DMS53 treated with DMSO at 0.1 percent for 48 hours (cell line): ENCODE measurements around the gene KRTAP10-4.
"Not testable (repeated sequence)": the region's sequence is repeated elsewhere in the genome, so short reads cannot be mapped to it uniquely, and the experiment has no call there.

Experiments
- DNase-seq: peaks from one replicate; lab custom pipeline; 2025; ENCODE audit not compliant: unreplicated experiment; lab: John Stamatoyannopoulos, UW

The KRTAP10-4 gene

DNA sequence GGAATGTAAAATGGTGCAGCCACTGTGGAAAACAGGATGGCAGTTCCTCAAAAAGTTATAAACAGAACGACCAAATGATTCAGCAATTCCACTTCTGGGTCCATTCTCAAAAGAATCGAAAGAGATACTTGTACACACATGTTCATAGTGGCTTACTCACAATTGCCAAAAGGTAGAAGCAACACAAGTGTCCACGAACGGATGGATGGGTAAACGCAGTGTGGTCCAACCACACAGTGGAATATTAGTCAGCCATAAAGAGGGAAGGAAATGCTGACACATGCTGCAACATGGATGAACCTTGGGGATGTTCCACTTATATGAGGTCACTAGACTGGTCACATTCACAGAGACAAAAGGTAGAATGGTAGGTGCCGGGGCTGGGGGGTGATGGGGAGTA, 38.8 kb upstream of the KRTAP10-4 start:
- no peak for DNase-seq

DNA sequence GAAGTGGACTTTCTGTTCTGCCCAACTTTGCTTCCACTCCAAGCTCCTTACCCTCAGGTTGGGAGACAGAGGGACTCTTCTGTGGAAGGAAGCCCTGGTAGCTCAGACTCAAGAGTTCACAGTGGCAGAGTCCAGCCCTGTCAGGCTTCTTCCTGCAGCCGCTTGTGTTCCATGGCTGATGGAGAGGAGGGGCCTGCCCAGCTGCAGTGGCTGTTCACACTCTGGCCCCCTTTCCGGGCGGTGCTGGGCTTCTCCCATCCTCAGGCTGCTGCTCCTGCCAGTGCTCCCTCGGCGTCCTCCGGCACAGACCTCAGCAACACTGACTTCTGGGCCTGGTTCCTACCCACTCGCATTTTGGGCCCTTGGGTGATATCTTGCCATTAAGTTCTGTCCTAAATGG, 37.6 kb upstream of the KRTAP10-4 start:
- no peak for DNase-seq

DNA sequence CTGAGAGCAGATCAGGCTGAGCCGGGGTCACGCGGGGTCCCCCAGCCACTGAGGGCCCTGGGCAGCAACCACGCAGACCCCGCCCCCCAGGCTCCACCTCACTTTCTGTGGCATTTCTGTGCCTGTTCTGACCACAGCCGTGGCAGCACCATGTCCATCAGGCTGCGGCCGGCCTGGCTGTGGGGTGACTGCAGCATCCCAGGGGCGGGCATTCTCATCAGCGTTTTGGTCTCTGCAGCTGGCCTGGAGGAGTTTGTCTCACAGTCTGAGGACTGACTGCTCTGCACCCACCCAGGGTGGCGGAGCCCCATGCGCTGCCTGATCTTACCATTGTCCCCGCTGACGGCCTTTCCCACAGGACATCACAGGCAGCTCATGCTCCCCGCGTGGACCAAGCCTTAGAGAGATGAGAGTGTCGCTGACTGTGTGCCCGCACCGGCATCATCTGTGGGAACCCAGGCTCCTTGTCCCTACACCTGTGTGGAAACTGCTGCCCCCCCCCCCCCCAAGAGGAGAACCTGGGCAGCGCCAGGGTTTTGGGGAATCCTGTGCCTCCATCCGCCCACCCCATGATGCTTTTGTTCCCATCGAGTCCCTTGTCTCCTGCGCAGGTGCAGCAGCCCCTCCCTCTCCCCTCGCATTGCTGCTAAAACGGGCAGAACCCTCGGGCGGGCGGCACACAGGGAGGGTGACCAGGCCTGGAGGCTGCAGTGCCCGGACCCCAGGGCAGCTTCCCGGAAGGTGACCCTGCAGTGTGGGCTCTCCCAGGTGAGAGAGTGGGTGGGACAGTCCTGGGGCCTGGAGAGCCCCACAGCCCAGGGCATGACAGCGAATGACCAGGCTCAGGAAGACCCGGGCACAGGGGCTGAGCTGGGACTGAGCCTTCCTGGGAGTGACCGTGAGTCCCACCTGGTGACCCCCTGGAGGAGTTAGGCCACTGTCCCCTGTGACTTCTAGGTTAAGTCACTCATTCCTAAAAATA, 35.3 kb upstream of the KRTAP10-4 start:
- DNase-seq: no peak

DNA sequence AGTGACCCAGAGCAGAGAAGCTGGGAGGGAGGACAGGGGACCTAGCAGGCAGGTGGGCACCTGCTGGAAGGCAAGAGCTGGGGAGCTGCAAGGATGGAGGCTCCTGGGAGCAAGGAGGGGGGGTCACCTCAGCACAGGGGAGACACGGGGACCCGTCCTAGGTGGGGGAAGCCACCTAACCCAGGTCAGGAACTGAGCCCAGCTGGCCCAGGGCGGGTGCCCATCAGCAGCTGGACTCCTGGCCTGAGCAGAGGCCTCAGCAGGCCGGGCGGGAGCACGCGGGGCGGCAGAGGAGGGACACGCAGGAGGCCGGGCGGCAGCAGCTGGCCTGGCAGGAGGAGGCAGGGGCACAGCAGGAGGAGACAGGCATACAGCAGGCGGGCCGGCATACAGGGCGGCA, 34.5 kb upstream of the KRTAP10-4 start:
- no peak for DNase-seq

DNA sequence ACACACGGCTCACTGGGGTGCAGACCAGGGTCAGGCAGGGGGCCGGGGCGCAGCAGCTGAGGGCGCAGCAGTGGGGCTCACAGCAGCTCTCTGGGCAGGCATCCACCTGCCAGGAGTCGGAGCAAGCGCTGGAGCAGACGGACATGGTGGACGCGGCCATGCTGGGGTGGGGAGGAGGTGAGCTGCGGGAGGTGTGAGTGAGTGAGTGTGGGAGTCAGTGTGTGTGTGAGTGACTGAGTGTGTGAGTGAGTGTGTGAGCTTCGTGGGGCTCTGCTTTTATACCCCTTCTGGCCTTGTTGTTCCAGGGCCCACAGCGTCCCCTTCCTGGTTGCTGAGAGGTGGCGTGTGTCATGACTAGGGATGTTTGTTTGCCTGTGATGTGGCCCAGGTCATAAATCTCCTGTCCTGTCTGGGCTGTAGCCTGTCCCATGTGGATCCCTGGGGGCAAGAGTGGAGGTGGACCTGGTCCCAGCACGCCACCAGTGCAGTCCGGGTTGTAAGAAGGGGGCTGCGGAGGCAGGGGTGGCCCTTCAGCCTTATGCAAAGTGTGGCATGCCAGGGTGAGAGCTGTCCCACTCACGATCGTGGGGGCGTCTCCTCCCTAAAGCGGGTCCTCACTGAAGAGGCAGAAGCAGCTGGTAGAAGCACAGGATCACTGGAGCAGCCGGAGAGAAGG, 33.4 kb upstream of the KRTAP10-4 start, which contains the start of gene KRTAP10-1:
Gene KRTAP10-1, minus strand, starts transcription at position 205 of the 676 bp plus-strand sequence. Its CDS starts 45 bp downstream, at position 160.
- DNase-seq: no peak

DNA sequence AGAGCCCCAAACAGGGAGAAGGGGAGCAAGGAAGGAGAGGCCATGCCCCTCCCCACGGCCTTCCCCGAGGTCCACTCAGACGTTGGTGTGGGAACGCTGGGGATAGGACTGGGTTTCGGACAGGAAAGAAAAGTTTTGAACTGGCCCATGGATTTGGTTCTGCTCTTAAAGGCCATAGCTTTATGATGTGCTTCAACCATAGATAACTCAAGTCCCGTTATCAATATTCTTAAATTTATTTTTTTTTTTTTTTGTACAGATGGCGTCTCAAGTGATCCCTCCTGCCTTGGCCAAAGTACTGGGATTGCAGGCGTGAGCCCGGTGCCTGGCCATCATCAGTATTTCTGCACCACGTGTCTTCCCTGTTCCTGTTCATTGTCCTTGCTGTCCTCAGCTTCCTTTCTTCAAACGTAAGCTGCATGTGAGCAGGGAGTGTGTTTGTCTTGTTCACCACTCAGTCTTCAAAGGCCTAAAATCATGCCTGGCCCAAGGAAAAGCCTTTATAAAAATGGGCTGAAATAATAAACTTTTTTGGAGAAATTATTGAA, 32.7 kb upstream of the KRTAP10-4 start:
- no peak for DNase-seq

DNA sequence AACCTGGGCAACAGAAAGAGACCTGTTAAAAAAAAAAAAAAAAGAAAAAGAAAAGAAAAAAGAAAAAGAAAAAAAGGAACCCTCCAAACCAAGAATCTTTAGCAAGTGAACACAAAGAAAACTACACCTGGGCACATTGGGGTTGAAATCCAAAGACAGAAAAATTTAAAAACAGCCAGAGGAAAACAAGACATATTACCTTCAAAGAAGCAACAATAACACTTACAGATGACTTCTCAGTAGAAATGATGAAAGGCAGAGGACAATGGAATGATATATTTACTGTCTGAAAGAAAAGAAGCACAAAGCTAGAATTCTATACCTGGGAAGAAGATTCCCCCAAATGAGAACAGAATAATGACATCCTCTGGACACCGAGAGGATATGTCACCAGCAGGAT, 30.8 kb upstream of the KRTAP10-4 start:
- DNase-seq: no peak

DNA sequence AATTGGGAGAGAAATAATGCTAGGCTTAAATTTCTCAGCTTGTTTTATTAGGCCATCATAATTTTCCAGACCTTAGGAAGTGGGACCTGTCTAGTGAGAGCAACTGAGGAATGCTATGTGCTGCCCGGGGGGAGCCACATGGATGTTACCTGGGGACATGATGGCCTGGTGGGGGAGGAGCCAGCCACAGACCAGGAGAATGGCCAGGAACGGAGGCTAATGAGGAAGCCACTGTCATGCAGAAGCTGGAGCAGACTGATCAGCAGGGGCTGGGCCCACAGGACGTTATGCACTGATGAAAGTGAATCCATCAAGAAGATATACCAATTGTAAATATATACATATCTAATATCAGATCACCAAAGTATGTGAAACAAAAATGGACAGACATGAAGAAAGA, 29.0 kb upstream of the KRTAP10-4 start:
- DNase-seq: no peak

DNA sequence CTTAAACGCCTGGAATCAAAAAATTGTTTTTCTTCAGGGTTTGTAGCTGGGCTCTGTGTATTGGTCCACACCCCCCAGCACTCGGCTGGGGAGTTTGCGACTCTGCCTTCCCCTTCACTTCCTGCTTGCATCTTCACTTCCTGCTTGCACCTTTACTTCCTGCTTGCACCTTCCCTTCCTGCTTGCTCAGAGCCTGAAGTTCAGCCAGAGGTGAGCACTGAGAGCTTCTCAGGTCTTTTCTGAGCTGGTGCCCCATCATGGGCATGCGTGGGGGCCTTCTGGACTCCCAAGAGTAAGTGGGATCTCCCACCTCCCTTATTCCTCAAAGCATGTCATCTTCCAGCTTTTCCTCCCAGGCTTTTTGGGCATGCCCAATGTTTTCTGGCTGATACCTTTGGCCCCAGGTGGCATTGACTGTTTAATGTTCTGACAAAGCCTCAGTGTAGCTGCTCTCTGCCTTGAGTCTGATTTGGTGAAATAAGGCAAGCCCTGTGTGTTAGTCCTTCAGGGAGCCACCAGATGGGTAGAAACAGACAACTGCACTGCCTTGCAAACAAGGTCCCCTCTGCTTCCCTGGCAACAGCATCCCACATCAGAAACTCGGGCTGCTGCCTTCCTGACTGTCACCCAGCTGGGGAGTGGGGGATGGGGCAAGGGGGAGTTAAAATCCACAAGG, 25.7 kb upstream of the KRTAP10-4 start:
- DNase-seq: no peak

DNA sequence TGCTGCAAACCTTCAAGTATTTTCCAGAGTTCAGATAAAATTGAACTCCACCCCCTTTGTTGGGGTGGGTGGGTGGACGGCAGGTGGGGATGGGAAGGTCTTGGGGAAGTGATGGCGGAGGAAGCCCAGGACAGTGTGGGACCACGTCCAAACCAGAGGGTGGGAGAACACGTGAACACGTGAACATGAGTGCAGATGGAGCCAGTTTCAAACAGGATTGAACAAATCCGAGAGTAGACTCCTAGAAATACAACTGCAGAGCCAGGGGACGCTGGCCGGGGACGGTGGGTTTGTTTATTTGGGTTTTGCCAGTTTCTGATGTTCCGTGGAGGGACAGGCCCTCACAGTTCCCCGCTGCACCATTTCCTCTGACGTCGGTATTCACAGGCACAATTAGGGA, 25.1 kb upstream of the KRTAP10-4 start:
- no peak for DNase-seq

DNA sequence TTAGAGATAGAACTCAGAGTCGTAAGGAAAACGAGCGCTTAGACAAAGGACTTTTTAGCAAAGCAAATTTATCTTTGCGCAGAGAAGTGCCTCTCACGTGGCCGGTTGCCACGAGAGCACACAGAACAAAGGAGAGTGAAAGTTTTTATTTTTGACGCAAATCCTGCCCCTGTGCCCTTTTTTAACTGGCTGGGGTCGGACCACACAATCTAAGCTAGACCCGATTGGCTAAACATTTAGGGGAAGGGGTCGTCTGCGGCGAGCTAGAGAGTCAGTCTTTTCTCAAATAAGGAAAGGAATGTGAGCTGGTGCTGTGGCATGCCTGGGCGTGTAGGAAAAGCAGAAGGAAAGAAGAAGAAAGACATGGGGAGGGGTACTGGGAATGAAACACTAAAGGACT, 24.6 kb upstream of the KRTAP10-4 start:
- no peak for DNase-seq

DNA sequence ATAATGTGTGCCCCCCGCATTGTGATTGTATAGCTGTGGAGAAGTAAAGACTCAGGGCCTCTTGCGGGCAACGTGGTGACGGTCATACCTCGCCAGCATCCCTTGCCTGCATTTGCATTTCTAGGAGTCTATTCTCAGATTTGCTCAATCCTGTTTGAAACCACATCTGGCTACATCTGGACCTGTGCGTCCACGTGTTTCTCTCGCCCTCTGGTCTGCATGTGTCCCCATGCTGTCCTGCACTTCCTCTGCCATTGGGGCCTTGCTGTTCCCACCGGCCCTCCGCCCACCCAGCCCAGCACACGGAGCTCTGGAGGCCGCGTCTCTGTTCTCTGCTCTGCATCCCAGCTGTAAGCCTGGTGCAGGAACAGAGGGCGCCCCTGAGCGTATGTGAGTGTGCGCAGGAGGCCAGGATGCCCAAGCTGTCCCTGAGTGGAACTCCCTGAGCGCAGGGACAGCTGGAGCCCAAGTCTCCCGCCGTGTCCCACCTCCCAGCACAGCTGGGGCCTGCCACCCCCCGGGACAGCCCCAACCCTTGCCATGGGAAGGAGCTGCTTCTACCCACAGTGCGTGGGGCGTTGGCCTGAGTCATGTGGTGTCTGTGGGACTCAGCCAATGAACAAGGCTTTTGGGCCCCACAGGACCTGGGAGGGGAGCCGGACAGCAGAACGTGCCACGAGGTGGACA, 23.9 kb upstream of the KRTAP10-4 start:
- DNase-seq: no peak

DNA sequence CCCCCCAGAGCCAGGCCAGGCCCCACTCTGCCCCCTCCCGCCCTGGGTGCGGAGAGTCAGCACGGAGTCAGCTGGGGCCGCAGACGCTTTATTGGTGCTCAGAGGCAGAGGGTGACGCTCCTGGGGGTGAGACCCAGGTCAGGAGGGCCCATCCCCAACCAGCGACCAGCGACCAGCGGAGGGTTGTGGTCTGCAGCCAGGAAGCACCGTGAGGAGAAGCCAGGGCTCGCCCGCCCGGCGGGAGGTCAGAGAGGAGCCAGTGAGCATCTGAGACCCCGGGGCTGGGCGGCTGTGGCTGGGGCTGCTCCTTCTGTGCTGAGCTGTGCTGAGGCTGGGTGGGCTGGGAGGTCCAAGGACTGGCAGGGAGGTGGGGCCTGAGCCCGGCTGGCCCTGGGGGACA, 23.2 kb upstream of the KRTAP10-4 start:
- not testable (repeated sequence) for DNase-seq

DNA sequence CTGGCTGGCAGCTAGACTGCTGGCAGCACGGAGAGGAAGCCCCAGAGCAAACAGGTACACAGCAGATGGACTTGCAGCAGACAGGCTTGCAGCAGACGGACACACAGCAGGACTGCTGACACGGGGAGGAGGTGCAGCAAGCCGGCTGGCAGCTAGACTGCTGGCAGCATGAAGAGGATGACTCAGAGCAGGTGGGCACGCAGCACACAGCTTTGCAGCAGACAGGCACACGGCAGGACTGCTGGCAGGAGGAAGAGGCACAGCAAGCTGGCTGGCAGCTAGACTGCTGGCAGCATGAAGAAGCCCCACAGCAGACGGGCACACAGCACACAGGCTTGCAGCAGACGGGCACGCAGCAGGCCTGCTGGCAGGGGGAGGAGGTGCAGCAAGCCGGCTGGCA, 22.7 kb upstream of the KRTAP10-4 start:
- DNase-seq: no peak

DNA sequence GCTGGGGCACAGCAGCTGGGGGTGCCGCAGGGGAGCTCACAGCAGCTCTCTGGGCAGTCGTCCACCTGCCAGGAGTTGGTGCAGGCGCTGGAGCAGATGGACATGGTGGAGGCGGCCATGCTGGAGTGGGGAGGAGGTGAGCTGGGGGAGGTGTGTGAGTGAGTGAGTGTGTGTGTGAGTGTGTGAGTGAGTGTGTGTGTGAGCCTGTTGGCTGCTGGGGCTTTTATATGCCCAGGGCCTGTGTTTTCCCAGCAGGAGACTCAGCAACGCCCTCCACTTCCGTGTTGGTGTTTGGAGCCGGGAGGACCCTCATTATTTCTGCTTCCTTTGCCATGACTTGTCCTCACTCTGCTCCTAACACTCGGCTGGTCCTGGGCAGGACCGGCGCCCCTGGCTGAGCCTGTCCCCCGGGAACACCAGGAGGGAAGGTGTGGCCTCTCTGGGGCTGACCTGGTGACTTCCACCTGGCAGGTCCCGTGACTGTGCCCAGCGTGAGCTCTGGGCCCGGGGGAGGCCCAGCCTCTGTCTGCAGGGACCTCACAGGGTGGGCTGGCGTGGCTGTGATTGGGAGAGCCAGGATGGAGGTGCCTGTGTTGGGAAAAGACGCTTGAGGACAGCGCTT, 22.1 kb upstream of the KRTAP10-4 start, which contains the start of gene KRTAP10-2:
Gene KRTAP10-2, minus strand, starts transcription at position 166 of the 622 bp plus-strand sequence. Its CDS starts 47 bp downstream, at position 119.
- DNase-seq: no peak

DNA sequence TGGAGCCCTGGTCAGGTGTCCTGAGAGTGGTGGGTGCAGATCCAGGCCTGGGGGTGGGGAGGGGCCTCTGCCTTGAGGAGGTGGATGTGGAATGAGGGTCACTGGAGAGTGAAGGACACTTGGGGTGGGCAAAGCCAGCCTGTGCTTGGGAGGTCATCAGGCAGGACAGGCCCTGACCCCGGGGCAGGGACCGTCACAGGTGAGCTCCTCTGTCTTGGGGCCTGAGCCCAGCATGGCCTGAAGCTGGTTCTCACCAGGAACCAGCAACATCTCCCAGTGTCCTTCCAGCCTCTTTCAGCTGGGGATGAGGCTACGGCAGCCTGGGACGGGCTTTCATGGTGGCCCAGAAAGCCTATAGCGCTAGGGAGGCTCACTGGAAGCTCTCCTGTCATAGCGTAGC, 21.4 kb upstream of the KRTAP10-4 start:
- DNase-seq: no peak

DNA sequence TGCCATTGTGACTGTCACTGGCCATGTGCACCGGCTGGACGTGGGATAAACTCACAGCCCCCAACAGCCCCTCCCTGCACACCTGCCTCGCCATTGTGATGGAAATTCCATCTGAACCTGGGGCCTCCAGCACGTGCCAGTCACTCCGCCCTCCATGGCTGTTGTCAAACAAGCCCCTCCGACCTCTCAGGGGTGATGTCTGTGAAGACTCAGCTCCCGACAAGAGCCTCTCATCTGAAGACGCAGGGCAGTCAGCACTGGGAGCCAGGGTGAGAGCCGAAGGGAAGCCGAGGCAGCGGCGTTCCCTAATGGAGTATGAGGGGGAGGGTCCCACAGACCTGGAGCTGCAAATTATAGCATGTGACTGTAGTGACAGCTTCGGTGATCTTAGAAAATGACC, 20.8 kb upstream of the KRTAP10-4 start:
- DNase-seq: no peak

DNA sequence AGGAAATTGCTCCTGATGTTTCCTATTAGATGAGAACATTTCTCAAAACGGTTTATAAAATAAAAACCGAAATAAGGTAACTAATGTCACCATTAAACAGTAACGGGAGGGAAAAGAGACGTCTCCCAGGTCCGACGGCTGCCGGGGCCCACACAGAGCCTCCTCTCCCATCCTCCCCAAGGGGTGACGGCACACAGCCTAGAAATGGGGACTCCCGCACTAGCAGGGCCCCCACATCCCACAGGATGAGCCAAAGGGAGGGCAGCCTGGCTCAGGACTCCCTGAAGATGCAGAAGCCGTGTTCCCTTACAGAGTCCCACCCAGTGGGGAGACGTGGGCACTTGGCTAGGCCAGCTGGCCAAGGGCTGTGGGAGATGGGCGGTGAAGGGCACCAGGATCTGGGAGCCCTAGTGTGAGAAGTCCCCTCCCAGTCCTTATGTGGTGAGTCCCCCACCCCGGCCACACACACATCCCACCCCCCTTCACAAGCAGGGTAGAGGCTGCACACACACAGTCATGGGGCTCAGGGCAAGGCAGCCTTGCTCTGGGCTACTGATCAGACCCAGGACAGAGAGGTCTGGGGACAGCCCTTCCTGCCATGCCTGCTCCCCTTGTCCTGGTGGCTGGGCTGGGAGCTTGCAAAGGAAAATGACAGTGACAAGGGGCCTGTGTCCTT, 18.2 kb upstream of the KRTAP10-4 start:
- DNase-seq: no peak

DNA sequence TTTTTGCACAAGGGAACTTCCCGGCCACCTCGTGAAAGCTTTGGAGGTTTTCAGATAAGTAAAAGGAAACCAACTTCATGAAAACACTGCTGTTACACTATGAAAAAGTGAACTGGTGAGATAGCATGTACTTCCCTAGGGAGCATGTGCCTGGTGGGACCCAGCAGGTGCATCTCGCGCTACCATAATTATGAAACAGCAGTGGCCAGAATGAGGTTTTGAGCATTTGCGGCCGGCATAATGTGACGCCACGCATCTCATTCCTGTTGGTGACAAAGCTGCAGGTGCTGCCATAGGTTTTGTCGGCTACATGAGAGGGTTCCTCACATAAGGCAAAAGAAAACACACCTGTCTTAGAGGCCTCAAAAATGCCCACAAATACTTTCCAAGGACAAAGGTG, 16.6 kb upstream of the KRTAP10-4 start:
- no peak for DNase-seq
